Loucy (cell line): Measurements from ENCODE around the gene MYG1.

ENCODE experiments used
- H2AFZ ChIP-seq: fragments of 200-600 bp; sonication (generic); 2 replicates; pipeline ENCODE4 v1.6.0; 2016; ENCODE audit warnings: antibody characterized with exemption, mild to moderate bottlenecking, low read length, moderate library complexity
- H3F3A ChIP-seq: fragments of 200-600 bp; 2 replicates; pipeline ENCODE4 v1.6.0; 2016; ENCODE audit warnings: antibody characterized with exemption, low read depth, mild to moderate bottlenecking
- H3K27me3 ChIP-seq: fragments of 200-600 bp; sonication (generic); 2 replicates; pipeline ENCODE4 v1.6.1; 2014; ENCODE audit warnings: low read length, mild to moderate bottlenecking; ENCODE audit not compliant: insufficient read depth, poor library complexity, severe bottlenecking
- H3K36me3 ChIP-seq: fragments of 200-600 bp; sonication (generic); 2 replicates; pipeline ENCODE4 v1.6.1; 2016; ENCODE audit warnings: low read length; ENCODE audit not compliant: insufficient read depth
- H3K4me1 ChIP-seq: fragments of 200-600 bp; sonication (generic); 2 replicates; pipeline ENCODE4 v1.5.1; 2014; ENCODE audit warnings: low read length, mild to moderate bottlenecking; ENCODE audit not compliant: insufficient read depth, poor library complexity, severe bottlenecking
- H3K4me2 ChIP-seq: fragments of 200-600 bp; sonication (generic); 2 replicates; pipeline ENCODE4 v1.6.0; 2014; ENCODE audit warnings: antibody characterized with exemption, low read length, low read depth, mild to moderate bottlenecking; ENCODE audit not compliant: poor library complexity, severe bottlenecking
- H3K4me3 ChIP-seq: fragments of 200-600 bp; sonication (generic); 2 replicates; pipeline ENCODE4 v1.5.1; 2014; ENCODE audit warnings: low read length, mild to moderate bottlenecking, mixed read lengths; ENCODE audit not compliant: poor library complexity, severe bottlenecking
- H3K79me2 ChIP-seq: fragments of 200-600 bp; sonication (generic); 2 replicates; pipeline ENCODE4 v1.6.1; 2014; ENCODE audit warnings: low read length; ENCODE audit not compliant: insufficient read depth
- H3K9ac ChIP-seq: fragments of 200-600 bp; sonication (generic); 2 replicates; pipeline ENCODE4 v1.6.0; 2014; ENCODE audit warnings: mild to moderate bottlenecking, low read depth, low read length, moderate library complexity; ENCODE audit not compliant: poor library complexity, severe bottlenecking
- H3K9me2 ChIP-seq: fragments of 200-600 bp; sonication (generic); replicated peaks from 2 replicates; pipeline ENCODE4 v1.6.1; 2016; ENCODE audit warnings: low read depth, low read length, mixed read lengths
- H3K9me3 ChIP-seq: fragments of 200-600 bp; sonication (generic); 2 replicates; pipeline ENCODE4 v1.6.1; 2014; ENCODE audit warnings: mild to moderate bottlenecking, antibody characterized with exemption, low read length, low read depth; ENCODE audit not compliant: insufficient read depth
- H4K20me1 ChIP-seq: fragments of 200-600 bp; sonication (generic); 2 replicates; pipeline ENCODE4 v1.6.0; 2014; ENCODE audit warnings: antibody characterized with exemption, low read length, mild to moderate bottlenecking; ENCODE audit not compliant: insufficient read depth, poor library complexity, severe bottlenecking
- EZH2phosphoT487 ChIP-seq: fragments of 200-600 bp; IDR thresholded peaks from 2 replicates; pipeline ENCODE4 v1.6.1; 2018; ENCODE audit warnings: antibody characterized with exemption, mild to moderate bottlenecking, moderate library complexity, borderline replicate concordance
- TF ChIP-seq, protein P1 (sequence below): fragments of 200-600 bp; sonication (generic); conservative IDR thresholded peaks from 2 replicates; pipeline ENCODE4 v1.5.1; 2014; ENCODE audit warnings: mild to moderate bottlenecking, antibody characterized with exemption, low read length

The MYG1 gene

DNA sequence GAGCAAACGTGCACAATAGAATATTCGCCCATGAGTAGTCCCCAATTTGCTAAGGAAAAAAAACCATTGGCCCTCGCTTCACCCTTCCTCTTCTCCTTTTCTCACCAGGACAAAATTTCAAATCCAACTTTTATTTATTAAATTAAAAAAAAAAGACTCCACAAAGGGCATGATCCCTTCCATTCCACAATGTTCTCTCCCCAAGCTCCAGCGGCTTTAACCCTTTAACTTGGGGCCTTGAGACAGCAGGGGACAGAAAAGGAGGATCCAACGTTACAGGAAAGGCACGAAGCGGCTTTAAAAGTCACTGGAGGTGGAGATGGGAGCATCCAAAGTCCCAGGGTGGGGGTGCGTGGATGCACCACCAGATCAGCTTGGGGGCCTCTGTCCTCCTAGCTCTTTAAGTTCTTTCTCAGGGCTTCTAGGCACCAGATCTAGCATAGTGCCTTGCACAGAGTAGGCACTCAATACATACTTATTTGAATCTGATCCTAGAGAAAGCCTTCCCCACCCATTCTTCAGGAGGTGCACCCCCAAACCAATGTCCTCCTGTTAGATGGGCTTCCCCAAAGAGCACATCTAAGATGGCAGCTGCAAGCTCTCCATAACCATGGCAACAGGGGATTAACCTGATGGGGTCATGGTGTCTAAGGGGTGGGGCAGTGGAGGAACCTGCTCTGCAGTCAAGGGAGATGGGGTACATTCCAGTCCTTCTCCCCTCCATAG lies 27.1 kb downstream of the MYG1 start:
- peaks cover 25% of the 10 kb centered on the region for H3K4me1 ChIP-seq
- H3K9ac ChIP-seq: no peak overlapping the region
- peak overlapping the region; percentile 89 for H3K4me2 ChIP-seq
- H3F3A ChIP-seq: peaks cover 10% of the 10 kb centered on the region; the same call in 1 of the 2 replicates
- H3K4me3 ChIP-seq: peak overlapping the region; percentile 78
- TF ChIP-seq EZH2phosphoT487: no peak
- TF ChIP-seq, protein P1, sequence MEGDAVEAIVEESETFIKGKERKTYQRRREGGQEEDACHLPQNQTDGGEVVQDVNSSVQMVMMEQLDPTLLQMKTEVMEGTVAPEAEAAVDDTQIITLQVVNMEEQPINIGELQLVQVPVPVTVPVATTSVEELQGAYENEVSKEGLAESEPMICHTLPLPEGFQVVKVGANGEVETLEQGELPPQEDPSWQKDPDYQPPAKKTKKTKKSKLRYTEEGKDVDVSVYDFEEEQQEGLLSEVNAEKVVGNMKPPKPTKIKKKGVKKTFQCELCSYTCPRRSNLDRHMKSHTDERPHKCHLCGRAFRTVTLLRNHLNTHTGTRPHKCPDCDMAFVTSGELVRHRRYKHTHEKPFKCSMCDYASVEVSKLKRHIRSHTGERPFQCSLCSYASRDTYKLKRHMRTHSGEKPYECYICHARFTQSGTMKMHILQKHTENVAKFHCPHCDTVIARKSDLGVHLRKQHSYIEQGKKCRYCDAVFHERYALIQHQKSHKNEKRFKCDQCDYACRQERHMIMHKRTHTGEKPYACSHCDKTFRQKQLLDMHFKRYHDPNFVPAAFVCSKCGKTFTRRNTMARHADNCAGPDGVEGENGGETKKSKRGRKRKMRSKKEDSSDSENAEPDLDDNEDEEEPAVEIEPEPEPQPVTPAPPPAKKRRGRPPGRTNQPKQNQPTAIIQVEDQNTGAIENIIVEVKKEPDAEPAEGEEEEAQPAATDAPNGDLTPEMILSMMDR: no peak
- no peaks in the 10 kb centered on the region for H3K27me3 ChIP-seq
- no peak overlapping the region for H2AFZ ChIP-seq
- H4K20me1 ChIP-seq: no peaks in the 10 kb centered on the region
- H3K79me2 ChIP-seq: 0 out of 2 replicates have a peak, but pooled peaks cover 4% of the 10 kb centered on the region
- H3K9me2 ChIP-seq: no peaks in the 10 kb centered on the region
- H3K9me3 ChIP-seq: no peaks in the 10 kb centered on the region
- no peaks in the 10 kb centered on the region for H3K36me3 ChIP-seq

DNA sequence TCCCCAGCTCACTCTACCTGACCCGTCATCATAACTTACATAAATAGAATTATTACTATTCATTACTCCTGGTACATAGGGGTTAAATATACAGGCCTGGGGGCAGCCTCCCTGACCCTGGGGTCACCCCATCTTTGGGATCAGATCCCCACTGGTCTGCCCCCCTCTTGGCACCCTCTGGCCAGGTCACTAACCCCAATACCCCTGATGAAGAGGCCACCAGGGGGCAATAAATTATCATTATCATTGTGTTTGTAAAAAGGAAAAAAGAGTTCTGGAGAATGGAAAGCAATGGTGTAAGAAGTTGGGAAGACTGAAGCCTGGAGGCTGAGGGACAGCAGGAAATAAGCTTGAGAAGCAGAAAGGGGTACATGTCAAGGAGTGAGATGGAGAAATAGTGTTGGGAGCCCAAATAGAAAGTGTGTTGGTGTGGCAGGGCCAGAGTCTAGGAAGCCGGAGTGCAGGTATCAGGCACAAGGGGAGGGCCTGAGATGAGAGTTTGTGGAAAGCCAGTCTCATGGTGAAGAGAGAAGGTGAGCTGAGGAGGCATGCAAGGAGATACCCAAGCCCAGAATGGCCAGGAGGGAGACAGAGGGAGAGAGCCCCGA lies 28.0 kb downstream of the MYG1 start:
- H4K20me1 ChIP-seq: no peaks in the 10 kb centered on the region
- H3K27me3 ChIP-seq: no peaks in the 10 kb centered on the region
- H3K36me3 ChIP-seq: no peaks in the 10 kb centered on the region
- no peak overlapping the region for H3K4me3 ChIP-seq
- H3K79me2 ChIP-seq: 0 out of 2 replicates have a peak, but pooled peaks cover 4% of the 10 kb centered on the region
- TF ChIP-seq, protein P1: peak; percentile 63
- no peak for TF ChIP-seq EZH2phosphoT487
- H3K9ac ChIP-seq: no peak overlapping the region
- H3K9me3 ChIP-seq: no peaks in the 10 kb centered on the region
- peaks cover 22% of the 10 kb centered on the region for H3K4me1 ChIP-seq
- peaks cover 10% of the 10 kb centered on the region; the same call in 1 of the 2 replicates for H3F3A ChIP-seq
- no peak overlapping the region for H3K4me2 ChIP-seq
- H3K9me2 ChIP-seq: no peaks in the 10 kb centered on the region
- H2AFZ ChIP-seq: no peak overlapping the region

DNA sequence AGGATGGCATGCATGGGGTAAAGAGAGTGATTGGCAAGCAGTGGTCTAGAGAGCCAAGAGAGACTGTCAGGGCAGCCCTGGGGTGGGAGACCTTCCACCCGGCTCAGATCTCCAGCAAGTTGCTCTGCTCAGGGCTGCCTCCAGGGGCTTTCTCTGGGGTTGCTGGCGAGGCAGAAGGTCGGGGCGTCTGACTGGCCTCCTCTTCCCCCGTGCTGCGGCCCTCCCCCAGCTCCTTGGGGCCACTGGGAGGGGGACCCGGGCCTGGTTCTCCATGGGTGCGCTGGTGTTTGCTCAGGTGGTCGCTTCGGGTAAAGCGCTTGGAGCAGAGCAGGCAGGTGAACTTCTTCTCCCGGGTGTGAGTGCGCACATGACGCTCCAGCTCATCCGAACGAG lies 28.5 kb downstream of the MYG1 start:
- Histone ChIP-seq H3K9me2 (no peaks in the 10 kb centered on the region), H3K4me2 (no peak overlapping the region), H3K27me3 (no peaks in the 10 kb centered on the region), H3K4me3 (no peak overlapping the region), H3K4me1 (peaks cover 22% of the 10 kb centered on the region), H3K9me3 (no peaks in the 10 kb centered on the region), H2AFZ (no peak overlapping the region), H4K20me1 (no peaks in the 10 kb centered on the region), H3K9ac (no peak overlapping the region), H3K36me3 (no peaks in the 10 kb centered on the region), H3F3A (peaks cover 10% of the 10 kb centered on the region; the same call in 1 of the 2 replicates), H3K79me2 (0 out of 2 replicates have a peak, but pooled peaks cover 4% of the 10 kb centered on the region)
- TF ChIP-seq, protein P1: no peak
- no peak for TF ChIP-seq EZH2phosphoT487
